Fibroblast of lung (primary cell): Measurements from ENCODE around the gene THRB. TPM values are rescaled to one million over a fixed set of nuclear protein-coding genes. Genes with fewer than 3 reads are reported as not detected.

Experiments used
- DNase-seq, 2 donors: peaks; one replicate each; pipeline versions ENCODE4 v3.0.0 to v3.0.0-alpha.2; 2010; ENCODE audit warnings: low read depth in 2 of 2
- H2AFZ ChIP-seq: 2 replicates; pipeline ENCODE4 v1.5.1; 2012; ENCODE audit warnings: low read length, control low read depth, inconsistent platforms
- H3K27ac ChIP-seq: 2 replicates; pipeline ENCODE4 v1.5.1; 2011; ENCODE audit warnings: low read length, control low read depth; ENCODE audit not compliant: insufficient read depth
- H3K27me3 ChIP-seq: 2 replicates; pipeline ENCODE4 v1.5.1; 2011; ENCODE audit warnings: mild to moderate bottlenecking, low read length; ENCODE audit not compliant: control insufficient read depth, insufficient read depth
- H3K36me3 ChIP-seq: 2 replicates; pipeline ENCODE4 v1.5.1; 2011; ENCODE audit warnings: low read length; ENCODE audit not compliant: control insufficient read depth, insufficient read depth
- H3K4me1 ChIP-seq: 2 replicates; pipeline ENCODE4 v1.5.1; 2011; ENCODE audit warnings: low read length; ENCODE audit not compliant: control insufficient read depth, insufficient read depth; ENCODE audit errors: extremely low read depth
- H3K4me2 ChIP-seq: 2 replicates; pipeline ENCODE4 v1.5.1; 2011; ENCODE audit warnings: low read length, control low read depth; ENCODE audit not compliant: insufficient read depth; ENCODE audit errors: extremely low read depth
- H3K4me3 ChIP-seq, 4 experiments: fragments of 200-600 bp in 1 of 4; sonication (generic) in 1 of 4; replicated peaks in 1 of 4; 2 replicates each; pipeline ENCODE4 v1.5.1; 2011 to 2016; ENCODE audit warnings: low read length in 4 of 4, low read depth in 3 of 4, mild to moderate bottlenecking in 3 of 4, control low read depth in 2 of 4, inconsistent platforms in 1 of 4, mixed read lengths in 1 of 4; ENCODE audit not compliant: insufficient read depth in 1 of 4; ENCODE audit errors: control extremely low read depth in 1 of 4
- H3K79me2 ChIP-seq: 2 replicates; pipeline ENCODE4 v1.5.1; 2012; ENCODE audit warnings: mild to moderate bottlenecking, low read length, inconsistent platforms; ENCODE audit not compliant: control insufficient read depth, insufficient read depth
- H3K9ac ChIP-seq: 2 replicates; pipeline ENCODE4 v1.5.1; 2011; ENCODE audit warnings: mild to moderate bottlenecking, low read length, control low read depth; ENCODE audit not compliant: insufficient read depth
- H3K9me3 ChIP-seq: 2 replicates; pipeline ENCODE4 v1.5.1; 2012; ENCODE audit warnings: low read depth, low read length; ENCODE audit not compliant: control insufficient read depth, insufficient read depth
- H4K20me1 ChIP-seq: 2 replicates; pipeline ENCODE4 v1.5.1; 2011; ENCODE audit warnings: low read length; ENCODE audit not compliant: control insufficient read depth, insufficient read depth; ENCODE audit errors: extremely low read depth
- CTCF ChIP-seq, 2 donors: IDR thresholded peaks in 1 of 2; conservative IDR thresholded peaks in 1 of 2; 1 replicate in 1 of 2; 2 replicates in 1 of 2; pipeline ENCODE4 v1.5.1; 2011 to 2012; ENCODE audit warnings: low read length in 2 of 2, control low read depth in 1 of 2, inconsistent platforms in 1 of 2, low read depth in 1 of 2, mild to moderate bottlenecking in 1 of 2
- EZH2 ChIP-seq: IDR thresholded peaks from 2 replicates; pipeline ENCODE4 v1.5.1; 2012; ENCODE audit warnings: low read length, control low read depth, mild to moderate bottlenecking; ENCODE audit errors: missing control alignments
- polyA plus RNA-seq, 2 donors: library from polyadenylated mRNA; depleted of rRNA in 1 of 2; stranded (reverse) in 1 of 2; unstranded in 1 of 2; fragments of >200 nt; gene quantifications; 2 replicates each; pipeline ENCODE4 v1.2.1, GENCODE V29; 2011 to 2012; ENCODE audit warnings: missing spikeins in 1 of 2
- total RNA-seq: library from RNA; depleted of rRNA; stranded (reverse); fragments of >200 nt; gene quantifications from 2 replicates; pipeline ENCODE4 v1.2.1, GENCODE V29; 2014

THRB gene
- total and polyA plus RNA-seq, 2 donors (not counting 1 experiment from before 2014, with no cell fraction given) = 4.2 to 7.4 TPM

GRCh38 chr3:24291646-24292045 is 203.0 kb downstream of the THRB start:
- H3K9ac ChIP-seq = no peak overlapping the region
- no peaks in the 10 kb centered on the region for H3K9me3 ChIP-seq
- no peak overlapping the region for H3K4me3 ChIP-seq
- H2AFZ ChIP-seq = no peak overlapping the region
- no peaks in the 10 kb centered on the region for H3K4me1 ChIP-seq
- no peak overlapping the region for H3K27ac ChIP-seq
- H3K27me3 ChIP-seq = no peaks in the 10 kb centered on the region
- no peak overlapping the region for H3K4me2 ChIP-seq
- TF ChIP-seq EZH2 (no peak), CTCF (conservative IDR thresholded peaks at IDR 0.05 in 1 of 2, IDR thresholded peaks at IDR 0.05 in 1 of 2; ENCODE audit: low read depth in 1 of 2, low read length in 2 of 2) (no peak)
- H3K36me3 ChIP-seq = no peaks in the 10 kb centered on the region
- DNase-seq = no peak
- H4K20me1 ChIP-seq = no peaks in the 10 kb centered on the region
- no peaks in the 10 kb centered on the region for H3K79me2 ChIP-seq

GRCh38 chr3:24290596-24290995 is 204.1 kb downstream of the THRB start:
- H3K36me3 ChIP-seq = no peaks in the 10 kb centered on the region
- no peak overlapping the region for H3K4me2 ChIP-seq
- no peak overlapping the region for H2AFZ ChIP-seq
- H3K4me1 ChIP-seq = no peaks in the 10 kb centered on the region
- no peaks in the 10 kb centered on the region for H3K27me3 ChIP-seq
- no peak overlapping the region for H3K9ac ChIP-seq
- H3K4me3 ChIP-seq = no peak overlapping the region
- H3K27ac ChIP-seq = no peak overlapping the region
- no peaks in the 10 kb centered on the region for H3K79me2 ChIP-seq
- TF ChIP-seq CTCF (conservative IDR thresholded peaks at IDR 0.05 in 1 of 2, IDR thresholded peaks at IDR 0.05 in 1 of 2; ENCODE audit: low read depth in 1 of 2, low read length in 2 of 2) = no peak
- no peak for TF ChIP-seq EZH2
- no peaks in the 10 kb centered on the region for H3K9me3 ChIP-seq
- DNase-seq = no peak
- H4K20me1 ChIP-seq = no peaks in the 10 kb centered on the region

GRCh38 chr3:24288496-24289236 is 206.0 kb downstream of the THRB start:
- Histone ChIP-seq H4K20me1 (no peaks in the 10 kb centered on the region), H3K9me3 (no peaks in the 10 kb centered on the region), H3K27ac (no peak overlapping the region), H3K9ac (no peak overlapping the region), H2AFZ (no peak overlapping the region), H3K4me2 (no peak overlapping the region), H3K4me3 (no peak overlapping the region), H3K36me3 (no peaks in the 10 kb centered on the region), H3K27me3 (no peaks in the 10 kb centered on the region), H3K79me2 (no peaks in the 10 kb centered on the region), H3K4me1 (no peaks in the 10 kb centered on the region)
- TF ChIP-seq EZH2 (no peak), CTCF (conservative IDR thresholded peaks at IDR 0.05 in 1 of 2, IDR thresholded peaks at IDR 0.05 in 1 of 2; ENCODE audit: low read depth in 1 of 2, low read length in 2 of 2) (no peak)
- peak; percentile 44 to 47 for DNase-seq
